Measurements from ENCODE around the gene NPTX2.

GRCh38 chr7:98654524-98655272 lies 37.6 kb downstream of the NPTX2 start:
- TF ChIP-seq CTCF (IDR thresholded peaks at IDR 0.05) (no peak), POLR2A (IDR thresholded peaks at IDR 0.05; ENCODE audit: low read depth) (no peak)
